ENCODE data around the gene RLF.

DNA sequence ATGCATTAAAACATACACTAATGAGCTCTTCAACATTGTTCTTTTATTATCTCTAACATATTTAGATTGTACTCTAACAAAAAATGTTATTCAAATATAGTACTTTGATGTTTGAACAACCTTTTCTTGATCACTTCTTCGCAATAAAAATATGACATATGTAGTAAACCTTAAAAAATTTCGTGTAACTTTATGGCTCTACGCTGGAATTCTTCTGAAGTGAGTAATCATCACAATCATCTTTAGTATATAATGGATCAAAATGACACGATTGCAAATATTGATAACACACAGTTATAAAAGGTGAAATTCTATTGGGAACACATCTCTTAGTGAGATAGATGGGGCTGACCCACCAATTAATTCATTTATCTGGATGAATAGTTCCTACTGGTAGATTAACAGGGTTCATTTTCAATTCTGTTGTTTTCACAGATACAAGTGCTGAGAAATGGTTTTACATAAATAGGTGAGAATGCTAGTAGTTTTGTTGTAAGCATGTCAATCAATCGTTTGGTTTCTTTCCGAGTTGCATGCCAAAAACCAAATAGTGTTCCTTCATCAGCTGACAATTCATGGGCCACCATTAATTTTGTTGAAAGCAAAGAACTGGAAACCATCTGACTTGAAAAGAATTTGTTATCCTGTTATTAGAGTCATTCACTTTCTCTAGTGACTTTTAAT, 95.4 kb downstream of the RLF start:
- TF ChIP-seq, protein P1, sequence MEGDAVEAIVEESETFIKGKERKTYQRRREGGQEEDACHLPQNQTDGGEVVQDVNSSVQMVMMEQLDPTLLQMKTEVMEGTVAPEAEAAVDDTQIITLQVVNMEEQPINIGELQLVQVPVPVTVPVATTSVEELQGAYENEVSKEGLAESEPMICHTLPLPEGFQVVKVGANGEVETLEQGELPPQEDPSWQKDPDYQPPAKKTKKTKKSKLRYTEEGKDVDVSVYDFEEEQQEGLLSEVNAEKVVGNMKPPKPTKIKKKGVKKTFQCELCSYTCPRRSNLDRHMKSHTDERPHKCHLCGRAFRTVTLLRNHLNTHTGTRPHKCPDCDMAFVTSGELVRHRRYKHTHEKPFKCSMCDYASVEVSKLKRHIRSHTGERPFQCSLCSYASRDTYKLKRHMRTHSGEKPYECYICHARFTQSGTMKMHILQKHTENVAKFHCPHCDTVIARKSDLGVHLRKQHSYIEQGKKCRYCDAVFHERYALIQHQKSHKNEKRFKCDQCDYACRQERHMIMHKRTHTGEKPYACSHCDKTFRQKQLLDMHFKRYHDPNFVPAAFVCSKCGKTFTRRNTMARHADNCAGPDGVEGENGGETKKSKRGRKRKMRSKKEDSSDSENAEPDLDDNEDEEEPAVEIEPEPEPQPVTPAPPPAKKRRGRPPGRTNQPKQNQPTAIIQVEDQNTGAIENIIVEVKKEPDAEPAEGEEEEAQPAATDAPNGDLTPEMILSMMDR (IDR thresholded peaks at IDR 0.05), result no peak
- TF ChIP-seq POLR2A (IDR thresholded peaks at IDR 0.05), result no peak
